Measurements from ENCODE around the gene DHX36. TPM values are rescaled to one million over a fixed set of nuclear protein-coding genes. Genes with fewer than 3 reads are reported as not detected.

The DHX36 gene
- total and polyA plus RNA-seq, 4 donors, result 10.6 to 33.6 (median 23.1) TPM

DNA sequence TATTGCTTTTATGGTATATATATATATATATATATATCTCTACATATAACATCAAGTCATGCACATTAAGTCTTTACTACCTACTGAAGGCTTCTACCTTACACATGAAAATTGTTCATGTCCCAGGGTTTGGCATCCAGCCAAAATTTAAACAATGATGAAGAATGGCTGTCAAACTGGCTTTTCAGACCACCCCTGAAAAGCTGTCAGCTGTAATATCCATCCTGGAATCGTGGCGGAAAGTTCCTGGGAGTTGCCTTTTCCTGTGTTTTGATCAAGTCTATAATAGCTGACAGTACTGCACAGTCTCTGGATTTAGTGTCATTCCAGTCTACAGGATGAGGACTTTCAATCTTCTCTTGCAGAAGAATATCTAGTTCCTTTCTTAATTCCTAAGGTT, 48.3 kb downstream of the DHX36 start:
- Histone ChIP-seq H3K27ac (ENCODE audit: low read depth in 1 of 2, low read length in 2 of 2) (no peak overlapping the region), H3K9ac (ENCODE audit: low read depth in 1 of 2, low read length in 2 of 2) (no peak overlapping the region), H3K4me1 (ENCODE audit: control insufficient read depth in 4 of 4, insufficient read depth in 4 of 4, low read length in 3 of 4) (no peaks in the 10 kb centered on the region), H3K36me3 (ENCODE audit: control insufficient read depth in 4 of 4, insufficient read depth in 3 of 4, low read depth in 1 of 4, low read length in 3 of 4) (peaks cover 4 to 60% (median 48%) of the 10 kb centered on the region in 4 donors), H3K4me3 (ENCODE audit: low read depth in 1 of 3, low read length in 3 of 3) (no peak overlapping the region), H3K9me3 (ENCODE audit: control insufficient read depth in 4 of 4, low read length in 3 of 4) (no peaks in the 10 kb centered on the region), H3K27me3 (ENCODE audit: control insufficient read depth in 4 of 4, insufficient read depth in 4 of 4, low read length in 3 of 4) (no peaks in the 10 kb centered on the region)
- TF ChIP-seq SP1 (IDR thresholded peaks at IDR 0.05) (no peak), CTCF (IDR thresholded peaks at IDR 0.05; ENCODE audit: low read depth, low read length, missing input control) (no peak), FOXA2 (IDR thresholded peaks at IDR 0.05) (no peak), NR2F2 (IDR thresholded peaks at IDR 0.05) (no peak), JUND (IDR thresholded peaks at IDR 0.05) (no peak), EGR1 (IDR thresholded peaks at IDR 0.05; ENCODE audit: low read depth in 2 of 2) (no peak), YY1 (IDR thresholded peaks at IDR 0.05) (no peak), RAD21 (IDR thresholded peaks at IDR 0.05) (no peak), HNF4G (IDR thresholded peaks at IDR 0.05) (no peak), FOXA1 (IDR thresholded peaks at IDR 0.05) (no peak), RXRA (IDR thresholded peaks at IDR 0.05) (no peak)
- TF ChIP-seq, protein P1, sequence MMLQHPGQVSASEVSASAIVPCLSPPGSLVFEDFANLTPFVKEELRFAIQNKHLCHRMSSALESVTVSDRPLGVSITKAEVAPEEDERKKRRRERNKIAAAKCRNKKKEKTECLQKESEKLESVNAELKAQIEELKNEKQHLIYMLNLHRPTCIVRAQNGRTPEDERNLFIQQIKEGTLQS (IDR thresholded peaks at IDR 0.05), result no peak
- DNase-seq (ENCODE audit: low spot score), result no peak
- WGBS, result 86% methylated on average over 2 of the region's 2 CpGs

DNA sequence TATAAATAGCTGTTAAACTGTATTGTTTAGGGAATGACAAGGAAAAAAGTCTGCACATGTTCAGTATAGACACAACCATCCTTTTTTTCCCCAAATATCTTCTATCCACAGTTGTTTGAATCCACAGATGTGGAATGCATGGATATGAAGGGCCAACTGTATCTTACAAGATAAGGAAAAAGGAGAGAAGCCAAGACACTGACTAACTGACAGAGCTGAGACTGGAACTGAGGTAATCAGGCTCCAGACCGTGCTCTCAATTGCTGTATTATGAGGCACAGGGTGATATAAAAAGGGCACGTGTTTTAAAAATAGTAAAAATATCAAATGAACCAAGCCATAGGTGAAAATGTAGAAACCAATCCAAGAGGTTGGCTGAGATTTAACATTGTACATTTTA, 49.0 kb downstream of the DHX36 start:
- no peak overlapping the region for H3K9ac ChIP-seq (ENCODE audit: low read depth in 1 of 2, low read length in 2 of 2)
- 89% methylated on average over 2 of the region's 2 CpGs for WGBS
- H3K36me3 ChIP-seq (ENCODE audit: control insufficient read depth in 4 of 4, insufficient read depth in 3 of 4, low read depth in 1 of 4, low read length in 3 of 4), result peaks cover 4 to 55% (median 42%) of the 10 kb centered on the region in 4 donors
- H3K27me3 ChIP-seq (ENCODE audit: control insufficient read depth in 4 of 4, insufficient read depth in 4 of 4, low read length in 3 of 4), result no peaks in the 10 kb centered on the region
- no peak overlapping the region for H3K4me3 ChIP-seq (ENCODE audit: low read depth in 1 of 3, low read length in 3 of 3)
- no peaks in the 10 kb centered on the region for H3K9me3 ChIP-seq (ENCODE audit: control insufficient read depth in 4 of 4, low read length in 3 of 4)
- H3K27ac ChIP-seq (ENCODE audit: low read depth in 1 of 2, low read length in 2 of 2), result no peak overlapping the region
- no peak for DNase-seq (ENCODE audit: low spot score)
- H3K4me1 ChIP-seq (ENCODE audit: control insufficient read depth in 4 of 4, insufficient read depth in 4 of 4, low read length in 3 of 4), result no peaks in the 10 kb centered on the region
- TF ChIP-seq RXRA (IDR thresholded peaks at IDR 0.05) (no peak), JUND (IDR thresholded peaks at IDR 0.05) (no peak), RAD21 (IDR thresholded peaks at IDR 0.05) (no peak), TAF1 (conservative IDR thresholded peaks at IDR 0.05) (no peak), NR2F2 (IDR thresholded peaks at IDR 0.05) (no peak), FOXA1 (IDR thresholded peaks at IDR 0.05) (no peak), EGR1 (IDR thresholded peaks at IDR 0.05; ENCODE audit: low read depth in 2 of 2) (no peak), SP1 (IDR thresholded peaks at IDR 0.05) (no peak), FOXA2 (IDR thresholded peaks at IDR 0.05) (no peak), CTCF (IDR thresholded peaks at IDR 0.05; ENCODE audit: low read depth, low read length, missing input control) (no peak), GABPA (IDR thresholded peaks at IDR 0.05 in 1 of 2, conservative IDR thresholded peaks at IDR 0.05 in 1 of 2) (no peak), YY1 (IDR thresholded peaks at IDR 0.05) (no peak), REST (IDR thresholded peaks at IDR 0.05) (no peak), HNF4A (conservative IDR thresholded peaks at IDR 0.05) (no peak), HNF4G (IDR thresholded peaks at IDR 0.05) (no peak)
- TF ChIP-seq, protein P2, sequence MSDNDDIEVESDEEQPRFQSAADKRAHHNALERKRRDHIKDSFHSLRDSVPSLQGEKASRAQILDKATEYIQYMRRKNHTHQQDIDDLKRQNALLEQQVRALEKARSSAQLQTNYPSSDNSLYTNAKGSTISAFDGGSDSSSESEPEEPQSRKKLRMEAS (IDR thresholded peaks at IDR 0.05), result no peak
- TF ChIP-seq, protein P1 (IDR thresholded peaks at IDR 0.05), result no peak
- TF ChIP-seq, protein P3, sequence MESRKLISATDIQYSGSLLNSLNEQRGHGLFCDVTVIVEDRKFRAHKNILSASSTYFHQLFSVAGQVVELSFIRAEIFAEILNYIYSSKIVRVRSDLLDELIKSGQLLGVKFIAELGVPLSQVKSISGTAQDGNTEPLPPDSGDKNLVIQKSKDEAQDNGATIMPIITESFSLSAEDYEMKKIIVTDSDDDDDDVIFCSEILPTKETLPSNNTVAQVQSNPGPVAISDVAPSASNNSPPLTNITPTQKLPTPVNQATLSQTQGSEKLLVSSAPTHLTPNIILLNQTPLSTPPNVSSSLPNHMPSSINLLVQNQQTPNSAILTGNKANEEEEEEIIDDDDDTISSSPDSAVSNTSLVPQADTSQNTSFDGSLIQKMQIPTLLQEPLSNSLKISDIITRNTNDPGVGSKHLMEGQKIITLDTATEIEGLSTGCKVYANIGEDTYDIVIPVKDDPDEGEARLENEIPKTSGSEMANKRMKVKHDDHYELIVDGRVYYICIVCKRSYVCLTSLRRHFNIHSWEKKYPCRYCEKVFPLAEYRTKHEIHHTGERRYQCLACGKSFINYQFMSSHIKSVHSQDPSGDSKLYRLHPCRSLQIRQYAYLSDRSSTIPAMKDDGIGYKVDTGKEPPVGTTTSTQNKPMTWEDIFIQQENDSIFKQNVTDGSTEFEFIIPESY (IDR thresholded peaks at IDR 0.05), result no peak

Data from liver (tissue), 9 donors.